SK-N-SH (cell line): ENCODE measurements around the gene ZFYVE19. TPM values are rescaled to one million over a fixed set of nuclear protein-coding genes. Genes with fewer than 3 reads are reported as not detected.

ENCODE experiments used
- CTCF ChIA-PET: fragments of 300-600, 350-600 bp; formaldehyde crosslinking; extraction: SDS; loops from one replicate; lab custom pipeline; 2021; lab: Yijun Ruan, JAX
- POLR2A ChIA-PET: fragments of 350-600 bp; sonication (Branson Sonifier 250); formaldehyde crosslinking; extraction: SDS; loops from one replicate; lab custom pipeline; 2020; ENCODE audit warnings: antibody characterized with exemption, inconsistent platforms; lab: Yijun Ruan, JAX
- DNase-seq: peaks from one replicate; pipeline ENCODE4 v3.0.0; 2012
- H2AFZ ChIP-seq: fragments of 200-600 bp; sonication (generic); 2 replicates; pipeline ENCODE4 v1.8.1; 2016; ENCODE audit warnings: antibody characterized with exemption, mild to moderate bottlenecking, low read depth
- H3F3A ChIP-seq: fragments of 200-600 bp; sonication (generic); replicated peaks from 2 replicates; pipeline ENCODE3; 2016; ENCODE audit warnings: antibody characterized with exemption, mild to moderate bottlenecking; ENCODE audit not compliant: insufficient read depth
- H3K27ac ChIP-seq, 2 experiments: fragments of 200-500 bp in 1 of 2; fragments of 200-600 bp in 1 of 2; sonication (Bioruptor generic) in 1 of 2; sonication (generic), shearing (Covaris generic) in 1 of 2; 2 replicates each; pipeline versions ENCODE4 v1.5.1 to v1.6.1; 2014 to 2016; ENCODE audit warnings: low read depth in 2 of 2, inconsistent platforms in 1 of 2, low read length in 1 of 2, mild to moderate bottlenecking in 1 of 2, mixed read lengths in 1 of 2
- H3K27me3 ChIP-seq: fragments of 200-600 bp; sonication (generic), shearing (Covaris generic); 2 replicates; pipeline ENCODE4 v1.6.1; 2016; ENCODE audit warnings: mixed run types; ENCODE audit not compliant: insufficient read depth
- H3K36me3 ChIP-seq, 2 experiments: fragments of 200-500 bp in 1 of 2; fragments of 200-600 bp in 1 of 2; sonication (Bioruptor generic) in 1 of 2; sonication (generic) in 1 of 2; replicated peaks in 1 of 2; 2 replicates each; pipeline versions ENCODE3 to v1.5.1; 2014 to 2016; ENCODE audit warnings: low read length in 1 of 2, mild to moderate bottlenecking in 1 of 2; ENCODE audit not compliant: insufficient read depth in 2 of 2, control insufficient read depth in 1 of 2
- H3K4me1 ChIP-seq, 2 experiments: fragments of 200-500 bp in 1 of 2; fragments of 200-600 bp in 1 of 2; sonication (Bioruptor generic) in 1 of 2; sonication (generic), shearing (Covaris generic) in 1 of 2; 2 replicates each; pipeline versions ENCODE4 v1.5.1 to v1.6.1; 2014 to 2016; ENCODE audit warnings: low read depth in 1 of 2, low read length in 1 of 2, mixed run types in 1 of 2; ENCODE audit not compliant: insufficient read depth in 2 of 2, control insufficient read depth in 1 of 2
- H3K4me2 ChIP-seq: fragments of 200-600 bp; sonication (generic), shearing (Covaris generic); 2 replicates; pipeline ENCODE4 v1.6.1; 2017; ENCODE audit warnings: mixed run types
- H3K4me3 ChIP-seq, 2 experiments: fragments of 200-500 bp in 1 of 2; fragments of 200-600 bp in 1 of 2; sonication (Bioruptor generic) in 1 of 2; sonication (generic), shearing (Covaris generic) in 1 of 2; 2 replicates each; pipeline versions ENCODE4 v1.5.1 to v1.8.1; 2014 to 2016; ENCODE audit warnings: low read depth in 2 of 2, inconsistent platforms in 1 of 2, low read length in 1 of 2, mild to moderate bottlenecking in 1 of 2, mixed read lengths in 1 of 2, moderate library complexity in 1 of 2
- H3K79me2 ChIP-seq: fragments of 200-600 bp; sonication (generic); 2 replicates; pipeline ENCODE4 v1.8.1; 2017; ENCODE audit warnings: mild to moderate bottlenecking; ENCODE audit not compliant: insufficient read depth
- H3K9ac ChIP-seq: fragments of 200-600 bp; sonication (generic); 2 replicates; pipeline ENCODE4 v1.6.1; 2017; ENCODE audit warnings: mixed run types
- H3K9me2 ChIP-seq: fragments of 200-600 bp; sonication (generic); 2 replicates; pipeline ENCODE4 v1.6.1; 2017; ENCODE audit warnings: mixed run types
- H3K9me3 ChIP-seq: fragments of 200-600 bp; sonication (generic); 2 replicates; pipeline ENCODE4 v1.6.1; 2017; ENCODE audit warnings: mixed run types, mild to moderate bottlenecking, moderate library complexity
- H4K20me1 ChIP-seq: fragments of 200-600 bp; sonication (generic); 2 replicates; pipeline ENCODE4 v1.6.1; 2017; ENCODE audit warnings: mild to moderate bottlenecking, mixed run types; ENCODE audit not compliant: insufficient read depth
- ELF1 ChIP-seq: IDR thresholded peaks from 2 replicates; pipeline ENCODE4 v1.4.0; 2012
- FOSL2 ChIP-seq: IDR thresholded peaks from 2 replicates; pipeline ENCODE4 v1.4.0; 2012; ENCODE audit warnings: low read depth, mild to moderate bottlenecking, moderate library complexity, borderline replicate concordance
- FOXM1 ChIP-seq: IDR thresholded peaks from 2 replicates; pipeline ENCODE4 v1.4.0; 2012; ENCODE audit warnings: low read depth, mild to moderate bottlenecking
- GABPA ChIP-seq: IDR thresholded peaks from 2 replicates; pipeline ENCODE4 v1.4.0; 2012; ENCODE audit warnings: low read depth, mild to moderate bottlenecking
- JUND ChIP-seq: IDR thresholded peaks from 2 replicates; pipeline ENCODE4 v1.4.0; 2012
- MEF2A ChIP-seq: IDR thresholded peaks from 2 replicates; pipeline ENCODE4 v1.4.0; 2012; ENCODE audit warnings: low read depth, borderline replicate concordance
- MXI1 ChIP-seq: IDR thresholded peaks from 2 replicates; pipeline ENCODE4 v1.6.1; 2012; ENCODE audit warnings: mild to moderate bottlenecking, low read depth, low read length, improper control_type of control experiment
- RFX5 ChIP-seq: IDR thresholded peaks from 2 replicates; pipeline ENCODE4 v1.6.1; 2012; ENCODE audit warnings: mild to moderate bottlenecking, improper control_type of control experiment, low read length
- RXRA ChIP-seq: IDR thresholded peaks from 2 replicates; pipeline ENCODE4 v1.4.0; 2012; ENCODE audit warnings: low read depth, mild to moderate bottlenecking, borderline replicate concordance
- TCF12 ChIP-seq: IDR thresholded peaks from 2 replicates; pipeline ENCODE4 v1.4.0; 2012
- TEAD4 ChIP-seq: IDR thresholded peaks from 2 replicates; pipeline ENCODE4 v1.4.0; 2012; ENCODE audit warnings: mild to moderate bottlenecking, borderline replicate concordance; ENCODE audit not compliant: insufficient read depth
- YY1 ChIP-seq: IDR thresholded peaks from 2 replicates; pipeline ENCODE4 v1.4.0; 2012; ENCODE audit warnings: low read depth, mild to moderate bottlenecking
- WGBS: methylation state at CpG from one replicate; pipeline ENCODE4 v1.1.6; 2017; ENCODE audit warnings: low lambda C conversion rate; 5-methylcytosine and 5-hydroxymethylcytosine counted together
- polyA plus RNA-seq, 3 experiments: library from polyadenylated mRNA; depleted of rRNA; stranded (reverse); fragments of >200 nt; gene quantifications; 2 replicates each; pipeline ENCODE4 v1.2.3, GENCODE V29; 2012
- TF ChIP-seq, protein P1 (sequence below): IDR thresholded peaks from 2 replicates; pipeline ENCODE4 v1.4.0; 2012; ENCODE audit warnings: low read depth
- TF ChIP-seq, protein P2 (sequence below): IDR thresholded peaks from 2 replicates; pipeline ENCODE4; 2012
- TF ChIP-seq, protein P3 (sequence below): fragments of 200-600 bp; sonication (generic); IDR thresholded peaks from 2 replicates; pipeline ENCODE4 v1.6.1; 2017; ENCODE audit warnings: antibody characterized with exemption, mild to moderate bottlenecking, moderate library complexity
- TF ChIP-seq, protein P4 (sequence below): IDR thresholded peaks from 2 replicates; pipeline ENCODE4 v1.6.1; 2012; ENCODE audit warnings: mild to moderate bottlenecking, low read depth, low read length, moderate library complexity
- TF ChIP-seq, protein P5 (sequence below): IDR thresholded peaks from 2 replicates; pipeline ENCODE4 v1.4.0; 2012; ENCODE audit warnings: low read depth, borderline replicate concordance
- TF ChIP-seq, protein P6 (sequence below): fragments of 150-350 bp; IDR thresholded peaks from 2 replicates; pipeline ENCODE4 v1.6.1; 2017; ENCODE audit warnings: antibody characterized with exemption, low read length, low read depth, borderline replicate concordance

Gene ZFYVE19
- polyA plus RNA-seq, 1 of the 3 experiments (the other 2 are of a cell fraction): 35.5 TPM

DNA sequence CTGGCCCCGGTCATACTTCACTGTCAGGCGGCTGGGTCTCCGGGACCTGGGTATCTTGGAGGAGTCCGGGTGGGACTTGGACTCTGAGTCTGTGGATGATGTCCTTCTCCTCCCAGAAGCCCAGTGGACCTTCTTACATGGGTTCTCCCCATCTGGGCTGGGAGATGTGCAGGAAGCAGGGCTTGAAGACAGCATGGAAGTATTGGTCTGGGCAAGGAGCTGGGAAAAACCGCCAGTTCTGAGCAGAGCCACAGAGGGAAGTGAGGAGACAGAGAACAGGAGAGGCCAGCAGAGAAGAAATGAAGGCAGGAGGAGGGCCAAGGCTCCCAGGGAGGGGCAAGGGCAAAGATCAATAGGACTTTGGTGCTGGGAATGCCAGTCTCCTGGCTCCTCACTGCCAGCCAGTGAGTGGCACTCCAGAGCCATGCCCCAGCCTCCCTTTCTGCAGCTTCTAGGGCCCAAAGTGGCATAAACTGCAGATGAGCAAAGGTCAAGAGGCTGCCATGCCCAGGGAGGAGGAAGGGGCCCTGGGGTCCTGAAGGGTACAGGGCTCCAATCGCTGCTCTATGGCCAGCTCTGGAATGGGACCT is 21.7 kb downstream of the ZFYVE19 start, which contains the start of gene PPP1R14D:
Gene PPP1R14D (minus strand): TSS at position 262 of the 590 bp plus-strand sequence. CDS start 67 bp downstream, at position 195.
- ChIA-PET CTCF (interaction anchor here (0.9 to 2.1 kb wide), 5 partner anchors 12 to 65 kb away, joined by 3 to 8 read pairs (median 4); partner anchors contain the start of gene VPS18), POLR2A (no interaction called here)
- Histone ChIP-seq H3K9me3 (no peaks in the 10 kb centered on the region), H3K4me2 (no peak within 1 kb of the TSS), H3K79me2 (no peaks in the 10 kb centered on the region), H3K4me1 (no peaks in the 10 kb centered on the region; a peak in 1 of 4 replicates), H3K9me2 (no peaks in the 10 kb centered on the region), H3K9ac (no peak within 1 kb of the TSS), H3K4me3 (no peak within 1 kb of the TSS), H2AFZ (no peak within 1 kb of the TSS), H3K36me3 (no peaks in the 10 kb centered on the region), H4K20me1 (no peaks in the 10 kb centered on the region), H3K27ac (no peak within 1 kb of the TSS), H3K27me3 (no peaks in the 10 kb centered on the region), H3F3A (no peaks in the 10 kb centered on the region)
- 71% methylated on average over 3 of the region's 6 CpGs for WGBS
- DNase-seq: no peak
- TF ChIP-seq MXI1: no peak
- TF ChIP-seq GABPA: no peak
- TF ChIP-seq, protein P1, sequence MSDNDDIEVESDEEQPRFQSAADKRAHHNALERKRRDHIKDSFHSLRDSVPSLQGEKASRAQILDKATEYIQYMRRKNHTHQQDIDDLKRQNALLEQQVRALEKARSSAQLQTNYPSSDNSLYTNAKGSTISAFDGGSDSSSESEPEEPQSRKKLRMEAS: no peak
- no peak for TF ChIP-seq RXRA
- TF ChIP-seq, protein P2, sequence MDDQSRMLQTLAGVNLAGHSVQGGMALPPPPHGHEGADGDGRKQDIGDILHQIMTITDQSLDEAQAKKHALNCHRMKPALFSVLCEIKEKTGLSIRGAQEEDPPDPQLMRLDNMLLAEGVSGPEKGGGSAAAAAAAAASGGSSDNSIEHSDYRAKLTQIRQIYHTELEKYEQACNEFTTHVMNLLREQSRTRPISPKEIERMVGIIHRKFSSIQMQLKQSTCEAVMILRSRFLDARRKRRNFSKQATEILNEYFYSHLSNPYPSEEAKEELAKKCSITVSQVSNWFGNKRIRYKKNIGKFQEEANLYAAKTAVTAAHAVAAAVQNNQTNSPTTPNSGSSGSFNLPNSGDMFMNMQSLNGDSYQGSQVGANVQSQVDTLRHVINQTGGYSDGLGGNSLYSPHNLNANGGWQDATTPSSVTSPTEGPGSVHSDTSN: no peak
- no peak for TF ChIP-seq YY1
- no peak for TF ChIP-seq JUND
- TF ChIP-seq ELF1: no peak

DNA sequence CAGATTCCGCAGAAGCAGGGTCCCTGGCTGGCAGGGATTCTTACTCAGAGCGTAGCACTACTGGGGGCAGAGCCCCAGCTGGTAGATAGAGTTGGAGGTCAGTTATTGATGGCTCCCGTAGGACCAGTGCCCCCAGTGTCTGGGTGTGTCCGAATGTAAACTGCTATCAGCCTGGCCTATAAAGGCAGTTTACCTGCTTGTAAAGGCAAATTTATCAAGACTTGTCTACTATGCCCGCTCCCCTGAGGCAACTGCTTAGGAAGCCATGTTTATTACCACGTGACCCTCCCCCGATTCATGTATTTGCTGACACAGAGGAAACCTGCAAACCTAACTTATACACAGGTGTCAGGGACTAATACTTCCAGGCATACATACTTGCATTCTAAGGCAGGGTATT is 22.2 kb downstream of the ZFYVE19 start:
- H2AFZ ChIP-seq: no peak overlapping the region
- H3K36me3 ChIP-seq: no peaks in the 10 kb centered on the region
- H3F3A ChIP-seq: no peaks in the 10 kb centered on the region
- H3K9me2 ChIP-seq: no peaks in the 10 kb centered on the region
- CTCF ChIA-PET: interaction anchor here (0.9 to 2.1 kb wide), 4 partner anchors 12 to 65 kb away, joined by 3 to 8 read pairs (median 4); partner anchors contain the start of gene VPS18
- H3K9me3 ChIP-seq: no peaks in the 10 kb centered on the region
- no peaks in the 10 kb centered on the region for H3K27me3 ChIP-seq
- H4K20me1 ChIP-seq: no peaks in the 10 kb centered on the region
- DNase-seq: no peak
- POLR2A ChIA-PET: no interaction called here
- WGBS: 84% methylated on average over 5 of the region's 7 CpGs
- no peaks in the 10 kb centered on the region for H3K79me2 ChIP-seq
- no peak overlapping the region for H3K4me2 ChIP-seq
- no peaks in the 10 kb centered on the region; a peak in 1 of 4 replicates for H3K4me1 ChIP-seq
- no peak overlapping the region for H3K9ac ChIP-seq
- no peak overlapping the region for H3K4me3 ChIP-seq
- H3K27ac ChIP-seq: no peak overlapping the region
- no peak for TF ChIP-seq RFX5
- TF ChIP-seq MXI1: no peak
- no peak for TF ChIP-seq TEAD4
- TF ChIP-seq MEF2A: no peak
- TF ChIP-seq FOSL2: no peak
- TF ChIP-seq, protein P3, sequence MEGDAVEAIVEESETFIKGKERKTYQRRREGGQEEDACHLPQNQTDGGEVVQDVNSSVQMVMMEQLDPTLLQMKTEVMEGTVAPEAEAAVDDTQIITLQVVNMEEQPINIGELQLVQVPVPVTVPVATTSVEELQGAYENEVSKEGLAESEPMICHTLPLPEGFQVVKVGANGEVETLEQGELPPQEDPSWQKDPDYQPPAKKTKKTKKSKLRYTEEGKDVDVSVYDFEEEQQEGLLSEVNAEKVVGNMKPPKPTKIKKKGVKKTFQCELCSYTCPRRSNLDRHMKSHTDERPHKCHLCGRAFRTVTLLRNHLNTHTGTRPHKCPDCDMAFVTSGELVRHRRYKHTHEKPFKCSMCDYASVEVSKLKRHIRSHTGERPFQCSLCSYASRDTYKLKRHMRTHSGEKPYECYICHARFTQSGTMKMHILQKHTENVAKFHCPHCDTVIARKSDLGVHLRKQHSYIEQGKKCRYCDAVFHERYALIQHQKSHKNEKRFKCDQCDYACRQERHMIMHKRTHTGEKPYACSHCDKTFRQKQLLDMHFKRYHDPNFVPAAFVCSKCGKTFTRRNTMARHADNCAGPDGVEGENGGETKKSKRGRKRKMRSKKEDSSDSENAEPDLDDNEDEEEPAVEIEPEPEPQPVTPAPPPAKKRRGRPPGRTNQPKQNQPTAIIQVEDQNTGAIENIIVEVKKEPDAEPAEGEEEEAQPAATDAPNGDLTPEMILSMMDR: no peak
- no peak for TF ChIP-seq RXRA
- TF ChIP-seq FOXM1: no peak
- TF ChIP-seq TCF12: no peak
- TF ChIP-seq, protein P1: no peak
- no peak for TF ChIP-seq ELF1
- TF ChIP-seq, protein P4, sequence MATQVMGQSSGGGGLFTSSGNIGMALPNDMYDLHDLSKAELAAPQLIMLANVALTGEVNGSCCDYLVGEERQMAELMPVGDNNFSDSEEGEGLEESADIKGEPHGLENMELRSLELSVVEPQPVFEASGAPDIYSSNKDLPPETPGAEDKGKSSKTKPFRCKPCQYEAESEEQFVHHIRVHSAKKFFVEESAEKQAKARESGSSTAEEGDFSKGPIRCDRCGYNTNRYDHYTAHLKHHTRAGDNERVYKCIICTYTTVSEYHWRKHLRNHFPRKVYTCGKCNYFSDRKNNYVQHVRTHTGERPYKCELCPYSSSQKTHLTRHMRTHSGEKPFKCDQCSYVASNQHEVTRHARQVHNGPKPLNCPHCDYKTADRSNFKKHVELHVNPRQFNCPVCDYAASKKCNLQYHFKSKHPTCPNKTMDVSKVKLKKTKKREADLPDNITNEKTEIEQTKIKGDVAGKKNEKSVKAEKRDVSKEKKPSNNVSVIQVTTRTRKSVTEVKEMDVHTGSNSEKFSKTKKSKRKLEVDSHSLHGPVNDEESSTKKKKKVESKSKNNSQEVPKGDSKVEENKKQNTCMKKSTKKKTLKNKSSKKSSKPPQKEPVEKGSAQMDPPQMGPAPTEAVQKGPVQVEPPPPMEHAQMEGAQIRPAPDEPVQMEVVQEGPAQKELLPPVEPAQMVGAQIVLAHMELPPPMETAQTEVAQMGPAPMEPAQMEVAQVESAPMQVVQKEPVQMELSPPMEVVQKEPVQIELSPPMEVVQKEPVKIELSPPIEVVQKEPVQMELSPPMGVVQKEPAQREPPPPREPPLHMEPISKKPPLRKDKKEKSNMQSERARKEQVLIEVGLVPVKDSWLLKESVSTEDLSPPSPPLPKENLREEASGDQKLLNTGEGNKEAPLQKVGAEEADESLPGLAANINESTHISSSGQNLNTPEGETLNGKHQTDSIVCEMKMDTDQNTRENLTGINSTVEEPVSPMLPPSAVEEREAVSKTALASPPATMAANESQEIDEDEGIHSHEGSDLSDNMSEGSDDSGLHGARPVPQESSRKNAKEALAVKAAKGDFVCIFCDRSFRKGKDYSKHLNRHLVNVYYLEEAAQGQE: no peak
- TF ChIP-seq, protein P5, sequence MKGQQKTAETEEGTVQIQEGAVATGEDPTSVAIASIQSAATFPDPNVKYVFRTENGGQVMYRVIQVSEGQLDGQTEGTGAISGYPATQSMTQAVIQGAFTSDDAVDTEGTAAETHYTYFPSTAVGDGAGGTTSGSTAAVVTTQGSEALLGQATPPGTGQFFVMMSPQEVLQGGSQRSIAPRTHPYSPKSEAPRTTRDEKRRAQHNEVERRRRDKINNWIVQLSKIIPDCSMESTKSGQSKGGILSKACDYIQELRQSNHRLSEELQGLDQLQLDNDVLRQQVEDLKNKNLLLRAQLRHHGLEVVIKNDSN: no peak
- TF ChIP-seq, protein P6, sequence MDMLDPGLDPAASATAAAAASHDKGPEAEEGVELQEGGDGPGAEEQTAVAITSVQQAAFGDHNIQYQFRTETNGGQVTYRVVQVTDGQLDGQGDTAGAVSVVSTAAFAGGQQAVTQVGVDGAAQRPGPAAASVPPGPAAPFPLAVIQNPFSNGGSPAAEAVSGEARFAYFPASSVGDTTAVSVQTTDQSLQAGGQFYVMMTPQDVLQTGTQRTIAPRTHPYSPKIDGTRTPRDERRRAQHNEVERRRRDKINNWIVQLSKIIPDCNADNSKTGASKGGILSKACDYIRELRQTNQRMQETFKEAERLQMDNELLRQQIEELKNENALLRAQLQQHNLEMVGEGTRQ: no peak
